ENCODE data around the gene DPPA4.

The DPPA4 gene

GRCh38 chr3:109338322-109338721, 976 bp upstream of the DPPA4 start:
- no peak for DNase-seq (ENCODE audit: low read depth)

GRCh38 chr3:109336291-109336861, 970 bp downstream of the DPPA4 start:
- no peak for DNase-seq (ENCODE audit: low read depth)

- DNase-seq (ENCODE audit: low read depth), result no peak
These were observed 2.8 kb downstream of the DPPA4 start for GRCh38 chr3:109334572-109334971.

GRCh38 chr3:109331692-109332091, 5.7 kb downstream of the DPPA4 start:
- no peak for DNase-seq (ENCODE audit: low read depth)

- DNase-seq (ENCODE audit: low read depth), result no peak
These were observed 6.9 kb downstream of the DPPA4 start for GRCh38 chr3:109330405-109330804.

GRCh38 chr3:109328202-109328601, 9.1 kb downstream of the DPPA4 start:
- DNase-seq (ENCODE audit: low read depth), result no peak

GRCh38 chr3:109325657-109326056, 11.7 kb downstream of the DPPA4 start:
- no peak for DNase-seq (ENCODE audit: low read depth)

GRCh38 chr3:109325109-109325508, 12.2 kb downstream of the DPPA4 start:
- DNase-seq (ENCODE audit: low read depth), result no peak

GRCh38 chr3:109316162-109316730, 21.1 kb downstream of the DPPA4 start, which contains the start of gene DPPA2:
Gene DPPA2 (minus strand): TSS chr3:109316517. CDS start chr3:109314542, 1,975 bp downstream.
- DNase-seq (ENCODE audit: low read depth), result no peak

GRCh38 chr3:109313061-109313460, 24.3 kb downstream of the DPPA4 start:
- DNase-seq (ENCODE audit: low read depth), result no peak

- no peak for DNase-seq (ENCODE audit: low read depth)
These were observed 39.9 kb downstream of the DPPA4 start for GRCh38 chr3:109297496-109297895.

GRCh38 chr3:109284071-109284470, 53.3 kb downstream of the DPPA4 start:
- no peak for DNase-seq (ENCODE audit: low read depth)

GRCh38 chr3:109278546-109278945, 58.8 kb downstream of the DPPA4 start:
- no peak for DNase-seq (ENCODE audit: low read depth)

GRCh38 chr3:109278141-109278540, 59.2 kb downstream of the DPPA4 start:
- no peak for DNase-seq (ENCODE audit: low read depth)
